ENCODE measurements around the gene PCDH9.

DNA sequence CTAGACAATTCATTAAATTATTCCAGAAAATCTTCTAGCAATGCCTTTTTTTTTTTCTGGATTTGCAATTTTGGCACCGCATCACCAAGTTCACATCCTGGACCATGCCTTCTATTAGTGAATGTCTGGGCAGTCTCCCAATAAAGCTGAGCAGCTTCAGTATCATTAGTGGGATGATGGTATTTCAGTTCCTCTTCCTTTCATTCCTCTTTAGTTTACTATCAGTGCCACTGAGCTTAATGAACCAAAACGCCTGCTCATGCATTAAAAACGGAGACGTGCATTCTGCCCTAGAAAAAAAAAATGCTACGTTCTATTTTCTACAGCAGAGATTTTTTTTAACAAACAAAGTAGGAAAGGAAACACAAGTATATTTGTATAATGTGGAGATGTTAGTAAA, 343.0 kb downstream of the PCDH9 start:
- TF ChIP-seq POLR2A (IDR thresholded peaks at IDR 0.05; ENCODE audit: extremely low read depth, insufficient read length) (no peak), MYC (IDR thresholded peaks at IDR 0.05; ENCODE audit: low read depth, low read length) (no peak)
- TF ChIP-seq, protein P1, sequence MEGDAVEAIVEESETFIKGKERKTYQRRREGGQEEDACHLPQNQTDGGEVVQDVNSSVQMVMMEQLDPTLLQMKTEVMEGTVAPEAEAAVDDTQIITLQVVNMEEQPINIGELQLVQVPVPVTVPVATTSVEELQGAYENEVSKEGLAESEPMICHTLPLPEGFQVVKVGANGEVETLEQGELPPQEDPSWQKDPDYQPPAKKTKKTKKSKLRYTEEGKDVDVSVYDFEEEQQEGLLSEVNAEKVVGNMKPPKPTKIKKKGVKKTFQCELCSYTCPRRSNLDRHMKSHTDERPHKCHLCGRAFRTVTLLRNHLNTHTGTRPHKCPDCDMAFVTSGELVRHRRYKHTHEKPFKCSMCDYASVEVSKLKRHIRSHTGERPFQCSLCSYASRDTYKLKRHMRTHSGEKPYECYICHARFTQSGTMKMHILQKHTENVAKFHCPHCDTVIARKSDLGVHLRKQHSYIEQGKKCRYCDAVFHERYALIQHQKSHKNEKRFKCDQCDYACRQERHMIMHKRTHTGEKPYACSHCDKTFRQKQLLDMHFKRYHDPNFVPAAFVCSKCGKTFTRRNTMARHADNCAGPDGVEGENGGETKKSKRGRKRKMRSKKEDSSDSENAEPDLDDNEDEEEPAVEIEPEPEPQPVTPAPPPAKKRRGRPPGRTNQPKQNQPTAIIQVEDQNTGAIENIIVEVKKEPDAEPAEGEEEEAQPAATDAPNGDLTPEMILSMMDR (IDR thresholded peaks at IDR 0.05; ENCODE audit: low read depth, low read length): no peak
- TF ChIP-seq, protein P2, sequence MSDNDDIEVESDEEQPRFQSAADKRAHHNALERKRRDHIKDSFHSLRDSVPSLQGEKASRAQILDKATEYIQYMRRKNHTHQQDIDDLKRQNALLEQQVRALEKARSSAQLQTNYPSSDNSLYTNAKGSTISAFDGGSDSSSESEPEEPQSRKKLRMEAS (IDR thresholded peaks at IDR 0.05; ENCODE audit: low read depth, low read length): no peak
